ENCODE results near the gene TPCN1.

TPCN1 gene
- 48.2 to 56.7 reads per million in 2 donors for total RNA-seq

DNA sequence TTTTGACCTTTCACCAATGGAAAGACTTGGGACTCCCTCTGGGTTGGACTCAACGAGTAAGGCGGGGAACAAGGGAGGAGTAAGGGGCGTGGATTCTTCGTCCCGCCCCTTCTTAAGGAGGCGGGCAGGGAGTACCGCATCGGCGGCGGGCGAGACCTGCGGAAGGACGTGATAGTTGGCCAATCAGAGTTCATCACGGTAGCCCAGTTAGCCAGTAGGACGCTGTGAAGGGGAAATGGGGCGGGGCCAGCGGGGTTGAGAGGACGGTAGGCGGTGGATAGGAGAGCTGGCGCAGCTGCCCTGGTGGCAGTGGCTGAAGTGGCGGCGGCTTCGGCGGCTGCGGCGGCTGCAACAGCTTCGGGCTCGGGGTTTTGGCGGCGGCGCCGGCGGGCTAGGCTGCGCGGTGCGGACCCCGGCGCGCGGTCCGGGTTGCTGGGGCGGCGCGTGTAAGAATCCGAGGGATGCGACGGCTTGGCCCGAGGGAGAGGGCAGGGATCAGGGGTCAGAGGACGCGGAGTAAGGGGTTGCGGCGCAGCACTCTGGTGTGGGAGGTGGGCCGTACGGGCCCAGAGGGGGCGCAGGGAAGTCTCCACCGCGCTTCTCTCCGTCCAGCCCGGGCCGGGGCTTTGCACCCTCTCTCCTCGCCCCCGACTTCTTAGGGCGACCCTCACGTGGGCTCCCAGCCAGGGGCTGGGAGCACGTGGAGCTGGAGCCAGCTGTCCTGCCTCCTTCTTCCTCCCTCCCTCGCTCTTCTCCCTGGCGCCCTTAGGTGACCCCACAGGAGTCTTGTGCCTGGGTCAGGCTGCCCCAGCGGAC, at the start of gene TPCN1:
Gene TPCN1, plus strand, starts transcription at position 284 of the 816 bp plus-strand sequence. CDS start 5,389 bp downstream, outside the sequence.
- peak; percentile 96 to 100 (median 99) for DNase-seq

DNA sequence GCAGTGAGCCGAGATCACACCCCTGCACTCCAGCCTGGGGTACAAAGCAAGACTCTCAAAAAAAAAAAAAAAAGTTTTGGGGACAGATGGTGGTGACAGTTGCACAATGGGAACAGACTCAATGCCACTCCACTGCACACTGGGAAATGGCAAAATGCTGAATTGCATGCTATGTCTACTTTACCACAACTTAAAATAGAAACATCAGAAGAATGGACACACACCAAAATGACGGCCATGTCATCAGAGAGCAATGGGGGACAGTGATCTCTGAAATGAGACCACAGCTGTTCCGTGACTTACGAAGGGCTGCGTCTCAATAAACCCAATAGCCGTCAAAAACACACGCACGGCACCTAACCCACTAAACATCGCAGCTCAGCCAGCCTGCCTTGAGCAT, 49.7 kb upstream of the TPCN1 start:
- DNase-seq: no peak

DNA sequence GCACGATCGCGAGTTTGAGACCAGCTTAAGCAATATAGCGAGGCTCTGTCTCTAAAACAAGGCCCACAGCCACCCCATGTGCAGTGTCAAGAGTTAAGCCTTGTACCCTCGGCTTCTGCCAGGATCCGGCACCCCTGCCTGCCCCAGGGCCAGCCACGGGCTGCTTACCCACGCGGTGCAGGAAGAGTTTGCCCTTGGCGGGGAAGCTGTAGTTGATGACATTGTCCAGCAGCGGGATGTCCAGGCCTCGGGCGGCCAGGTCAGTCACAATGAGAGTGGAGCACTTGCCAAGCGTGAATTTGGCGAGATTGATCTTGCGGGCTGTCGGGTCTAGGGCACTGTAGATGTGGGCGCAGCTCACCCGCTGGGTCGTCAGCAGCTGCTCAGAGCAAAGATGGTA, 49.1 kb upstream of the TPCN1 start:
- no peak for DNase-seq

DNA sequence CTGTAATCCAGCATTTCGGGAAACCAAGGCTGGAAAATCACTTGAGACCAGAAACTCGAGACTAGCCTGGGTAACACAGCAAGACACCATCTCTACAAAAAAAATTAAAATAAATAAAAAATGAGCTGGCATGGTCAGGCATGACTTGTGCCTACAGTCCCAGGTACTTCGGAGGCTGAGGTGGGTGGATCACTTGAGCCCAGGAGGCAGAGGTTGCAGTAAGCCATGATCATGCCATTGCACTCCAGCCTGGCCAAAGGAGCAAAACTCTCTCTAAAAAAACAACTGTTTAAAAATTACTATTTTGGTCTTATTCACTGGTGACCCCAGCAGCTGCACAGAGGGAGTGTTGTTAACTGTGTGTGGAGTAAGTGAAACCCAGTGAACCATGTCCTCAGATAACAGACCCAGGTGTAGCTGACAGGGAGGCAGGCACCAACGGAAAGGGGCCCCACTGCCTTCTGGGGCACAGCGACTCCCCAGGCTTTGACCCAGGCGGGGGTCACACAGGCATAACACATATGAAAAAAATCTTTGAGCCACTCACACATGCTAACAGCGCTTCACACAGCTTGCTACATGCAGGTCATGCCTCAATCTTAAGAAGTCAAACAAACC, 48.1 kb upstream of the TPCN1 start:
- no peak for DNase-seq

DNA sequence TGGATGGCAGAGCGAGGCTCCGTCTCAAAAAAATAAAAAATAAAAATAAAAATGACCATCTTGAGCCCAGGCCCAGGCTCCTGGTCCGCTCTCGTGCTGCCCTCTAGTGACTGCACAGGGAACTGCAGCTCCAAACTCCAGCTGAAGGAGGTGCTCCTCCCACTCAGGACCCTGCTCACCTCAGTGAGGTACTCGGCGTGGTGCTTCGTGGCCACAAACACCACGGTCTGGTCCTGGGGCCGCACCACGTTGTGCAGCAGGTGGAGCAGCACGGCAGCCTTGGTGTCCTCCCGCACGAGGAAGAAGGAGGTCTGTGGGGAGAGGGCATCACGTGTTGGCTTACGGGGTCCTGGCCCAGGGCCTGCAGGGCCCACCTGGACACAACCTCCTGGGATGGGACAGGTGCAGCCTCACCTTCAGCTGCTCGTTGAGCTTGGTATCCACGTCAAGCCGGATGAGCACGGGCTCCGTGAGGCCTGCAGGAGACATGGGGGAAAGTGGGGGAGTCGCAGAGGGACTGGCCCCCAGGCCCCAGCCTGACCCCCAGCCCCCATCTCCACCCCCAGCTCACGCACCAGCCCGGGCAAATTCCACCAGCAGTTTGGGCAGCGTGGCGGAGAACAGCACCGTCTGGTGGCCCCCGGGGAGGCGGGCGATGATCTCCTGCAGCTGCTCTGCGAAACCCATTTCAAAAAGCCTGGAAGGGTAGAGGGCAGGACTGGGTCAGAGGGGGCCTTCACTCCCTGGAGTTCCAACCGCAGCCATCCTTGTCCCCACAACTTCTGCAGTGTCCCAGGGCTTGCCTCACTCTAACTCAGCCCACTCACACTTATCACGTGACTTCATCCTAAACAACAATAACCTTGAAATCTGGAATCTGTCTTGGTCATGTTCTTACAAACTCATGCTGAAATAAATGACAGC, 46.5 kb upstream of the TPCN1 start:
- DNase-seq: peak; percentile 52 to 75 (median 61)

DNA sequence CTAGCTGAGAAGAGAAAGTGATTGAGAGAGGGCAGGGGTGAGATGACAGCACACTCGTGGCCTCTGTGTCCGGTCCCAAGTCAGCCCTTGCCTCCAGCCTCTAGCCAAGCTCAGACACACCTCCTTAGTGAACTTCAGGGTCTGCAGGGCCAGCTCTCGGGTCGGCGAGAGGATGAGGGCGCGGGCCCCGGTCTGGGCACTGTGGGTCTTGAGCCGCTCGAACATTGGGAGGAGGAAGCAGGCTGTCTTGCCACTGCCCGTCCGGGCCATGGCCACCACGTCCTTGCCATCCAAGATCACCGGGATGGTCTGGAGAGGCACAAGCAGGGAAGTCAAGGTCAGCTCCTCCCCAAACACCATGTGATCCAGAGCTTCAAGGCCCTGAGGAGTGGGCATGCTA, 42.2 kb upstream of the TPCN1 start:
- no peak for DNase-seq

DNA sequence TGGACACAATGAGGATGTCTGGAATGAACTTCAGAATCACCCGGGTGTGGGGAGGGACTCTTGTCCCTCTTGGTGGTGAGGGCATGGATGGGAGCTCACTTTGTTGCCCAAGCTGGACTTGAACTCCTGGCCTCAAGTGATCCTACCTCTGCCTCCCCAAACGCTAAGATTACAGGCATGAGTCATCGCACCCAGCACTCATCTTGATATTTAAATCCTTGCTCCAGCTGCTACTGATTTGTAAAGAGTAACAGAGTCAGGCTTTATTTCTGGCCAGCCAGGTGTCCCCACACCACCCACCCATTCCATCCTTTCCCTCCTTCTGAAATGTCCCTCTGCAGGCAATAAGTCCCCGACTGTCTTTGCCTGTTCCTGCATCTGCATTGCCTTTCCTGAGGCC, 40.9 kb upstream of the TPCN1 start:
- DNase-seq: no peak

DNA sequence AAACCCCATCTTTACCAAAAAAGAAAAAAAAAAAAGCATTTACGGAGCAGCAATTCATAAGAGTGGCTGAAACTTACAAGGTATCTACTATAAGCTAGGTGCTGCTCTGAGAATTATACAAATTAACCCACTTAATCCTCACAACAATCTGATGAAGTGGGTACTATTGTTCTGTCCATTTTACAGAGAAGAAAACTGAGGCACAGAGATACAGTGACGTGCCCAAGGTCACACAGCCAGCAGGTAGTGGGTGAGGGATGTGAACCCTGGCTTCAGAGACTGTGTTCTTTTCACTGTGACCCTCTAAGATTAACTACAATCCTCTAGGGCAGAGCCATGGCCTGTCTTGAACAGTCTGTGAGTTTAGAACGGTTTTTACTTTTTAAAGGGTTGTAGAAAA, 39.3 kb upstream of the TPCN1 start:
- DNase-seq: no peak

DNA sequence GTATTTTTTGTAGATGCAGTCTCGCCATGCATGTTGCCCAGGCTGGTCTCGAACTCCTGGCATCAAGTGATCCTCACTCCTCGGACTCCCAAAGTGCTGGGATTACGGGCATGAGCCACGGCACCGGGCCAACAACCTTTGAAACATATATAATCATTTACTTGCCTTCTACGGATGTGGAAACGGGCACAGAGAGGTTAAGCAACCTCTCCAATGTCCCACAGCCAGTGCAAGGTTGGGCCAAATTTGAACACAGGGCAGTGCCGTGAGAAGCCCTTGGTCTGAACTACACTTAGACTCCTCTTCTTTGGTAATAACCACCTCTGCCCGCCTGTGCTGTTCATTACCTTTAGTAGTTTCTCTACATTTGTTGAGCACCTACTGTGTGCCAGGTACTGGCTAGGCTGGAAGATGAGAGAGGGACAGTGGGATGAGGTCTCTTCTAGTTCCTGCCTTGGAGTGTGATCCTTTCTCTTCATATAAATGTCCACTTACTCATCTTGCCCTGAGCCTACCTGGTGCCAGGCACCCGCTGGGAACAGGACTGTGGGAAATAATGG, 38.2 kb upstream of the TPCN1 start:
- no peak for DNase-seq

DNA sequence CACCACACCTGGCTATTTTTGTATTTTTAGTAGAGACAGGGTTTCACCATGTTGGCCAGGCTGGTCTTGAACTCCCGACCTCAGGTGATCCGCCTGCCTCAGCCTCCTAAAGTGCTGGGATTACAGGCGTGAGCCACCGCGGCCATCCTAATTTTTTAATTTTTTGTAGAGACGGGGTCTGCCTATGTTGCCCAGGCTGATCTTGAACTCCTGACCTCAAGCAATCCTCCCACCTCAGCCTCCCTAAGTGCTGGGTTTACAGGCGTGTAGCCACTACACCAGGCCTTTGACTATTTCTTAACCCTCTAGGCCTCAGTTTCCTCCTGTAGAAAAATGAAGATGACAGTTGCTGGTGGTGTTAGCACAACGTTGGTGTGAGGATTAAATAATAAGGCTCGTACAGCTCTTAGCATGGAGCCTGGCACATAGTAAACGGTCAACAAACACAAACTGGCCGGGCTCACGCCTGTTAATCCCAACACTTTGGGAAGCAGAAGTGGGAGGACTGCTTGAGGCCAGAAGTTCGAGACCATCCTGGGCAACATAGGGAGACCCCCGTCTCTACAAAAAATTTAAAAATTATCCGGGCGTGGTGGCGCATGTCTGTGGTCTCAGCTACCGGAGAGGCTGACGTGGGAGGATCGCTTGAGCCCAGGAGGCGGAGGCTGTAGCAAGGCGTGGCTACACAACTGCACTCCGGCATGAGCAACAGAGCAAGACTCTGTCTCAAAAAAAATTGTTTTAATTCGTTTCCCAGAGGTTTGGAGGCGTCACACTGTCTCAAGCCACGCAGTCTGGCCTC, 37.0 kb upstream of the TPCN1 start:
- DNase-seq: peak in 2 of 5 experiments; percentile 17 to 88

DNA sequence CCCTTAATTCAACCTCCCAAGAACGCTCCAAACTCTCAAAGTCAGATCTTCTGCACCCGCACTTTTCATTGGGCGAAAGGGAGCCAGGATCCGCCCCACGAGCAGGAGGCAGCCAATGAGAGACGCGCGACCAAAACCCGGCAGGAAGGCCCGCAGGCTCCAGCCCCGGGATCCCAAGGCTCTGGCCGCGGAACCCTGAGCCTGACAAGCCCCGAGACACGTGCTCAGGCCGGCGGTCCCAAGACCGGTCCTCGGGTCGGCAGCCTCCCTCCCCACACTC, 36.4 kb upstream of the TPCN1 start:
- peak; percentile 68 to 93 (median 83) for DNase-seq

DNA sequence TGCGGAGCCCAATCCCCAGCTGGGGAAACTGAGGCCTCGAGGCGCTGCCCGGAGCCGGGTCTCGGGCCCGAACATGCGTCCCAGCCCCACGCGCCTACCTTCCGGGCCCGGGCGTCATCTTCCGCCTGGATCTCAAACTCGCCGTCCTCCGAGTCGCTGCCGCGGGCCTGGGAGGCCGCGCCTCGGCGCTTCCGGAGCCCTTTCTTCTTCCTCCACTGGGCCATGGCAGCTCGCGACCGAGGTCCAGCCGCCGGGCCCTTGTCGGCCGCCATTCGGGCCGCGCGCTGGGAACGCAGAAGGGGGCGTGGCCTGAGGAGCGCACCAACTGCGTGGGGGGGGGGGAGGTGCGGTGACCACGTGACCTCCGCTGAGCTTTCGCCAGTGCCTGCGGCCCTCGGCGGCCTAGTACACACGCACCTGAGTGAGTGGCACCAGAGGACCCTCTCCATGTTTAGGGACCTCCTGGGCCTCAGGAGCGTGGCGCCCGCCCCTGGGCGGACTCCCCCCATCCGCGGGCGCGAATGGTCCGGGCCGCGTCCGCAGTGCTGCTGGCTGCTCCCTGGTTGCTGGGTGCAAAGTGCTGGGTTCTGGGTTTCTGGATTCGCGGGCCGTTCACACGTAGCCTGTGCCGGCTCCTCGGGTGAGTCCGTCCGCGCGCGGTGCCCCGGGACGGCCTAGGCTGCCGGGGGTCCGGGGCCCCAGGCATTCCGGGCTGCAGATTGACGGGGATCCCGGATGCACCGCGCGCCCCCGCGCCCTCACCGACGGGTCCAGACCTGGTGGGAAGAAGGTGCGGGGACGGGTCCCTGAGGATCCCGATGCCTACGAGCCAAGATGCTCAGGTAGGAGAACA, 35.9 kb upstream of the TPCN1 start, which contains the start of the genes DDX54 and RITA1:
Gene DDX54, minus strand, starts transcription at position 299 of the 853 bp plus-strand sequence. Its CDS starts 27 bp downstream, at position 272.
Gene RITA1, plus strand, starts transcription at position 542 of the 853 bp plus-strand sequence. CDS start 1,026 bp downstream, outside the sequence.
- peak; percentile 65 to 80 (median 70) for DNase-seq

DNA sequence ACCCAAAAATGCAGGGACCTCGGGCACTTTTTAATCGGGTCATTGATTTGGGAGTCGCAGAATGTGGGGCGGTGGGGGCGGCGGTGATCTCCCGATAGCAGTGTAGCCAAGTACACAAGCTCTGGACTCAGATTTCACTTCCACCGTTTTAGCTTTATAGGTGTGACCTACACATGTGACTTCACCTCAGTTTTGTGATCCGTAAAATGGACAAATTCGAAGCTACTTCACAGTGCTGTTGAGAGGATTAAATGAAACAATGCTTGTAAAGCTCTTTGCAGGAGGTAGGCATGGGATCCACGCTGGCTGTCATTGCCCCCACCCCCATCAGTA, 35.3 kb upstream of the TPCN1 start:
- DNase-seq: peak in 1 of 5 experiments; percentile 53

DNA sequence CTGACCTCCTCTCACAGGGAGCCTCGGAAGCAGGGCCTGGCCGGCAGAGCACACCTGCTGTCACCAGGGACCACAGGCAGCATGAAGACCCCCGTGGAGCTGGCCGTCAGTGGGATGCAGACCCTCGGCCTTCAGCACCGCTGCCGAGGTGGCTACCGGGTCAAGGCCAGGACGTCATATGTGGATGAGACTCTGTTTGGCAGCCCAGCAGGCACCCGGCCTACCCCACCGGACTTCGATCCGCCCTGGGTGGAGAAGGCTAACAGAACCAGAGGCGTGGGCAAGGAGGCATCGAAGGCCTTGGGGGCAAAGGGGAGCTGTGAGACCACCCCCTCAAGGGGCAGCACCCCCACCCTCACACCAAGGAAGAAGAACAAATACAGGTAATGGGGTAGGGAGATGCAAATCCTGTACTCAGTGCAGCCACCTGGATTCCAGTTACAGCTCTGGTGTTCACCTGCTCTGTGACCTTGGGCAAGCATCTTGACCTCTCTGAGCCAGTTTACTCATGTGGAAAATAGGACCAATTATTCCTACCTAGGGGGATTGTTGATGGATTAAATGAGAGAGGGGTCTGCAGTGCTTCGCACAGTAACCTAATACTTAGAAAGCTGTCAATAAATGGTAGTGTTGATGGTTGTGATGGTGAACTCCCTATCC, 34.5 kb upstream of the TPCN1 start:
- no peak for DNase-seq

DNA sequence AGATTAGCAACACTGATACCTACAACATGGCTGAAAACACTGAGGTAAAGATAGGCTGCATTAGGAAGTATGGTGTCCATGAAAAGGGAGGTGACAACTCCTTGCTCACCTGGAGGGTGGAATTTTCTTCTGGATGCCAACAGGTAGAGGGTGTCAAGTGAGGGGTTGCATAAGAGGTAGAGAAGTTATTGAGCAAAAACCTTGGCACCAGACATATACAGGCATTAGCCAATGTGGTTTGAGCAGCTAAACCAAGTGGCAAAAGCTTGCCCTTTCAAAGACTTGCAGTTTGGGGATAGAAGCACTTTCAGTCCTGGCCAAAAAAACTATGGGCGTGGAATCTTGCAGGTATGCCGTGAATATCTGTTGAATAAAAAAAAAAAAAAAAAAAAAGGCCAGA, 31.9 kb upstream of the TPCN1 start:
- no peak for DNase-seq

DNA sequence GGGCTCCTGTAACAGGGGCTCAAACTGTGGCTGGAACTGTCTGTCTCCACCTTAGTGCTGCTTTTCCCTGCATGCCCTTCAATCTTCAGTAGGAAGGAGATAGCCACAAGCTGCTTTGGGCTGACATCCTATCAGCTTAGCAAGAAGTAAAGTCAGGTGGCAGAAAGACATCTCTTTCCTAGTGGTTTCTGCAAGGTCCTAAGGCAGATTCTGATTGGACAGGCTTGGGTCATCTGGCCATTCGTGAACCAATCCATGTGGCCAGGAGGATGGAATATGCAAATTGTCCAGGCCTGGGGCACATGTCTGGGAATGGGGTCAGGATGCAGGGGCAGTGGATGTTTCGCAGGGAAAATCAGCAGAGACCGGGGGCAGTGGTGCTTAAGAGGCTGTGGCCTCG, 30.5 kb upstream of the TPCN1 start:
- DNase-seq: no peak

DNA sequence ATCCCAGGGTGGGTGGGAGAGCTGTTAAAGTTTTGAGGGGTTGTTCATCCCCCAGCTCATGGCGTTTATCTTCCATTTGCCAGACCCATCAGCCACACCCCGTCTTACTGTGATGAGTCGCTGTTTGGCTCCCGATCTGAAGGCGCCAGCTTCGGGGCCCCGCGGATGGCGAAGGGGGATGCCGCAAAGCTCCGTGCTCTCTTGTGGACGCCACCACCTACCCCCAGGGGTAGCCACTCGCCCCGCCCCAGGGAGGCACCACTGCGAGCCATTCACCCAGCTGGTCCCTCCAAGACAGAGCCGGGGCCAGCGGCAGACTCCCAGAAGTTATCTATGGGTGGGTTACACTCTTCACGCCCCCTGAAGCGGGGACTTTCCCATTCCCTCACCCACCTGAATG, 30.0 kb upstream of the TPCN1 start:
- no peak for DNase-seq

DNA sequence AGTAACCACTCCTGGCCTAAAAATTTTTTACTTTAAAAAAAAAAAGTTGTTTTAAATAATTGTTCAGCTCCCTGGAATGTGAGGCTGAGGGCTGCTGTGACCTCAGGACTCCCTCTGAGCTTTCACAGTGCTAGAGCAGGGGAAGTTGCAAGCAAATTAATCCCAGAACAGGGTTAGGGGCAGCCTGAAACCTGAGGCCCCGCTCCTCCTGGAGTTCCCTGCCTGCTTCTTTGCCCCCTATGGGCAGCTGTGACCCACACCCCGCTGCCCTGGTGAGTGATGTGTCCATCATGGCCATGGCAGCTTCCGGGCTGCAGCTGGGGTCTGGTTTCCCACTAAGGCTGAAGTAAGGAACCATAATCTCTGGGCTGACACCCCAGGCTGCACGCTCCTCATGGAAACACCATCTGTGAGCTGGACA, 26.3 kb upstream of the TPCN1 start:
- DNase-seq: no peak

DNA sequence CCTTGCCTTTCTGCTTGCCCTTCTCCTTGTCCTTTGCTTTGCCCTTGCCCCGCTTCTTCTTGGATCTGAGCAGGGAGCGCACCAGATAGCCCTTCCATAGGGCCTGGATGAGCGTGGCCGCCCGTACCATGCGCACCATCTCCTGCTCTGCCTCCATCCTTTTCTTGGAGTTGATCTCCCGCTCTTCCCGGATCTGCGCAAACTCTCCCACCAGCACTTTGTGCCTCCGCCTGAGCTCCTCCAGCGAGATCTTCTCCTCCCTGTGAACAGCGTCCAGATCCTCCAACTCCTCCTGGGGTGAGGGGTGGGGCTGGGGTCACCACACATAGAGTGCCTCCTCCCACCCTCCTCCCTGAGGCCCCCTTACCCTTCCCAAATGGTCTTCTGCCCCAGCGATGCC, 25.7 kb upstream of the TPCN1 start:
- DNase-seq: no peak

DNA sequence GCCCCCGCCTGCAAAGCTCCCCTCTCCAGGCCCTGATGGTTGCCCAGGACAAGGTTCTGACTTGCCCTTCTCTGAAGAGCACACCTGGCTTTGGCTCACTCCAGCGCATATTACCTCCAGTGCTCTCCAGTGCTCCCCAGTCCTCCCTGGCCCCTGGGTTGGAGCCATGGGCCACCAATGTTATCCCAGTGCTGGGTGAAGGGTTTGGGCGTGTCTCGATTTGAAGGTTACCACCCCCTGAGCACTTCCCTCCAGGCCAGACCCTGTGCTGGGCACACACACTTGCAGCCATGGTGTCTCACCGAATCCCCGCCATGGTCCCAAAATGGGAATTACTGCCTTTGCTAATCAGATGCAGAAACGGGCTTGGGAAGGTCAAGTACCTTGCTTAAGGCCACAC, 24.7 kb upstream of the TPCN1 start:
- DNase-seq: no peak
